Activated T-cell treated with anti-CD3 and anti-CD28 coated beads for 48 hours (primary cell): ENCODE results near the gene CDH16.
A peak's percentile ranks its signal among the peaks of the same experiment; 100 is the strongest.
"Not testable (repeated sequence)": the region's sequence is repeated elsewhere in the genome, so short reads cannot be mapped to it uniquely, and the experiment has no call there.

Source experiments
- DNase-seq: peaks from one replicate; pipeline ENCODE4 v3.0.0-alpha.2; 2020; ENCODE audit warnings: low read depth

The CDH16 gene

DNA sequence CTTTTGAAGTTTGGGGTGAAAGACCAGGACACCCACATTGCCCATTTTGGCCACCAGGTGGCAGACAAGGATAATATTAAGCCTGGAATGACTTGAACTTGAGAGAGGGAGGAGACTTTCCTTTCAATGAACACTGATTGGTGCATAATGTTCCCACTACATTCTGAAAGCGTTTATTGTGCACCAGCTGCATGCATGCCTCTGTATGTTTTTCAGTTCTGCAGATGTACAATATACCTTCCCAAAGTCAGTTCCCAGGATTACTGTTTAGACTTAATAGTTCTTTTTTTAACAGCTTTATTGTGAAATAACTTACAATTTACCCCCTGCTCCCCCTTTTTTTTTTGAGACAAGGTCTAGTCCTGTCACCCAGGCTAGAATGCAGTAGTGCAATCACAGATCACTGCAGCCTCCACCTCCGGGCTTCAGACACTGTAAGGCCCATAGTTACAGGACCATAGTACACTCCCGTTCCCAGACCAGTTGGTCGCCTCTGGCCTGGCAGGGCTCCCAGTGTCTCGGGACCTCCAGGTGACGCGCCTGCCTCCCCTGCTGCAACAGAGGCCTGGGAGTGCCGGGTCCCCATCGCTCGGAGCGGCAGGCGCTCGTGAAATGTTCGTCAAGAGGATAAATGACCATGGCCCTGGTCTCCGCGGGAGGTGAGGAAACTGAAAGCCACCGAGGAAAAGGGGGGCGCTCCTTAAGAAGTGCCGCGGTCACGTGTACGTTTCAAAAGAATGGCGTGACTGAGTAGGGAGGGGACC lies 28.8 kb upstream of the CDH16 start:
- DNase-seq = peak; percentile 78

DNA sequence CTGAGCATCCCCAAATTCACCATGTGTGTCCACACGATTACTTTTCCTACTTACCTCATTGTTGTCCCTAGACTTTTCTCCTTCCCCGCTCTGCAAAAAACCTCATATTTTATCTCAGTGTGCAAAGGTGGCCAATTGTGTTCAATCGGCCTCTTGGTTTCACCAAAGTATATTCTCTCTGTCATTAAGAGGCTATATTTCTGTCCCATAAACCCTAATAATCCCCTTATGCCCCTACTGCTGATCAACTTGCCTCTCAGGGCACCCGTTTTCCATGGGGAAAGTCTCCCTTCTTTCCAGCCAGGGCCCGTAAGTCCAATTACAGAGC lies 28.3 kb upstream of the CDH16 start:
- no peak for DNase-seq

DNA sequence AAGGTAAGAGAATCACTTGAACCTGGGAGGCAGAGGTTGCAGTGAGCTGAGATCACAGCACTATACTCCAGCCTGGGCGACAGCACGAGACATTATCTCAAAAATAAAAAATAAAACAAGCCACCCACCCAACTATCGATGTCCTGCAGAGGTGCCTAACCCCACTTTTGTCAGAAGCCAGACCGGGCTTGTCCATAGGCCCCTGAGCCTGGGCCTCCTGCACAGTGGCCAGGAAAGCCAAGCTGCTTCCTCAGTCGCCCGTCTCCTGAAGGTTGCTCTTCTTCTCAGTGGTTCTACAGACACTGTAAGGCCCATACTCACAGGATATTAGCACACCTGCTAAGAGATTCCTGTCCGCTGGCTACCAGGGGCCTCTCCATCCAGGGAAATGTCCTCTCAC lies 27.9 kb upstream of the CDH16 start:
- DNase-seq = no peak

- DNase-seq = no peak
Measured at GRCh38 chr16:66945939-66946338, 27.3 kb upstream of the CDH16 start.

- not testable (repeated sequence) for DNase-seq
Measured at GRCh38 chr16:66944971-66945370, 26.3 kb upstream of the CDH16 start.

GRCh38 chr16:66944054-66944441 lies 25.4 kb upstream of the CDH16 start:
- DNase-seq = no peak

DNA sequence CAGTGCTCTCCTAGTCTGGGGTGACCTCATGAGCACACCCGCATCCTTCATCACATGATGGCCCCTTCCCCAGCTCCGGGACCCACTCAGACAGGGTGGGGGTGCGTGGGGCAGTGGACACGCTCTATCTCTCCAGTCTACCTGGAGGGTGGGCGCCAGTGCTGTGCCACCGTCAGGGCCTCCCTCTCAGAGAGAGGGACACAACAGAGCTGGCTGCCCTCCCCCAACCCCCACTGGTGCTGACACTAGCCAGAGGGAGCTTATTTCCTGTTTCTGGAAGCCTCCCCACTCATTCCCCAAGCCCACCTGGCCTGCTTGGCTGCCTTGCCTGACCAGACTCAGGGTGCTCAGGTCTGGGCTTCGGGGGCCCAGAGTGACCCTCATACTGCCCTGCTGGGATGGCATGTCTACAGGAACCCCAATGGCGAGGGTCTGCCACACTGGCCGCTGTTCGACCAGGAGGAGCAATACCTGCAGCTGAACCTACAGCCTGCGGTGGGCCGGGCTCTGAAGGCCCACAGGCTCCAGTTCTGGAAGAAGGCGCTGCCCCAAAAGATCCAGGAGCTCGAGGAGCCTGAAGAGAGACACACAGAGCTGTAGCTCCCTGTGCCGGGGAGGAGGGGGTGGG lies 24.9 kb upstream of the CDH16 start:
- no peak for DNase-seq

GRCh38 chr16:66942981-66943380 lies 24.3 kb upstream of the CDH16 start:
- DNase-seq = no peak

- no peak for DNase-seq
Measured at GRCh38 chr16:66940236-66940635, 21.6 kb upstream of the CDH16 start.

DNA sequence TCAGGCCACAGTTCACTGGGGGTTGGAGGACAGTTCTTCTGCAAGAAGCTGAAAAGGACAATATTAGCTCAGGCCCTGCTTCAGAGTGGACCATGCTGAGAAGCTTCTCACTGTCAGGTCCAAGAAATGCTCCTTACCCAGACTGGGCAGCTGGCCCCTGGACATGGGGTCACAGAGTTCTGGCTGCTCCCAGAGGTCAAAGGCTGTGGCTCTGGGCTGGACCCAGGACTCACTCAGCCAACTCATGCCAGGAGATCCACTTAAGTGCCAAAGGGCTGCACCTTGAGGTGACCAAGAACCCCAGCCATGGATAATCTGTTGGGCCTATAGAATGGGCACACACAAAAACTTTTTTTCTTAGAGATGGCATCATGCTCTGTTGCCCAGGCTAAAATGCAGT lies 20.7 kb upstream of the CDH16 start:
- no peak for DNase-seq

DNA sequence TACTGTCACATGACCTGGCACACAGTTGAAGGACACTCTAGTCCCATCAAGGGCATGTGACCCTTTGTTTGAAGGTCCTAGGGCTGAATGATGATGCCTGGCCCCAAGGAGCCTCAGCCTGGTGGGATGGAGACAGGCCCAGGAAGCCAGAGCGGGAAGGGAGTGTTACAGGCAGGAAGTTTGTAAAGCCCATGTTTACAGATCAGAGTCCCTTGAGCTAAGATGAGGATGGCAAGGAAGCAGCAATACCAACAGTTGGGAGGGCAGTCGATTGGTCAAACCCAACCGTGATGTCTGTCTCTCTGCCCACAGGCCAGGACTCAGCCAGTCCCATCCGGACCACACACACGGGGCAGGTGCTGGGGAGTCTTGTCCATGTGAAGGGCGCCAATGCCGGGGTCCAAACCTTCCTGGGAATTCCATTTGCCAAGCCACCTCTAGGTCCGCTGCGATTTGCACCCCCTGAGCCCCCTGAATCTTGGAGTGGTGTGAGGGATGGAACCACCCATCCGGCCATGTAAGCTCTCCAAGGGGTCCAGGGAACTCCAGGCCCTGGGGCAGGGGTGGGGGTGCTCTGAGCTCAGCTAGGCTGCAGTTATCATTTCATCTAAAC lies 19.1 kb upstream of the CDH16 start:
- no peak for DNase-seq

DNA sequence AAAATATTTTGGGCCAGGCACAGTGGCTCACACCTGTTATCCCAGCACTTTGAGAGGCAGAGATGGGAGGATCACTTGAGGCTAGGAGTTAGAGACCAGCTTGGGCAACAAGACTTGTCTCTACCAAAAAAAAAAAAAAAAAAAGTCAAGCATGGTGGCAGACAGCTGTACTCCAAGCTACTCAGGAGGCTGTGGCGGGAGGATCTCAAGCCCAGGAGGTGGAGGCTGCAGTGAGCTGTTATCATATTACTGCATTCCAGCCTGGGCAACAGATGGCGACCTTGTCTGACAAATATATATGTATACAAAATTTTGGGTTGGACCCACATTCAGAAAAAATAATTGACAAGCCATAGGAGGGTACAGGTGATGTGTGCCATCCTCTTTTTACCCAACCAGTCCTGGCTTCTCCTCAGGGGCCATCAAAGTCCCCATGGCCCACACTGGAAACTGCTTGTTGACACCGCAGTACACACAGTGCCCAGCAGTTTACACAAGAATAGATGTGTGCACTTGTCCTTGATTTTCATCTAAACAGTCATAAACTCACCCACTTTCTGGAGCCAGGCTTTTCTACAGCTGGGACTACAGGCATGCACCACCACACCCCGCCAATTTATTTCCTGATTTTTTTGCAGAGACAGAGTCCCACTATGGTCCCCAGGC lies 18.3 kb upstream of the CDH16 start:
- DNase-seq = no peak

DNA sequence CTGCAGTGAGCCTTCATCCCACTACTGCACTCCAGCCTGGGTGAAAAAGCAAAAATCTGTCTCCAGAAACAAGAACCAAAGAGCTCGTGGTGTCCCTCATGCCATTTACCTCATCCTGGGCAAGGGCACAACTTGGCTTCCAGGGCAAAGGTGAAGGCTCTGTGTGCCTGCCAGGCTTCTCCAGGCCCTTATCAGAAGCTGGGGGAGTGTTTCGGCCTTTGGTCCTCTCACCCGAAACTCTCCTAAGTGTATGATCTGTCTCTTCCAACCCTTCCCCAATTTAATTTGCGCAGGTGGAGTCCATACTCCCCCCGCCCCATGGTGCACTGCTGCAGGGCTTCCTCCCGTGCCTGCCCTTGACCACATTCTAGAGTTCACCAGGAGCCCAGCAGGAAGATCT lies 17.8 kb upstream of the CDH16 start:
- no peak for DNase-seq

DNA sequence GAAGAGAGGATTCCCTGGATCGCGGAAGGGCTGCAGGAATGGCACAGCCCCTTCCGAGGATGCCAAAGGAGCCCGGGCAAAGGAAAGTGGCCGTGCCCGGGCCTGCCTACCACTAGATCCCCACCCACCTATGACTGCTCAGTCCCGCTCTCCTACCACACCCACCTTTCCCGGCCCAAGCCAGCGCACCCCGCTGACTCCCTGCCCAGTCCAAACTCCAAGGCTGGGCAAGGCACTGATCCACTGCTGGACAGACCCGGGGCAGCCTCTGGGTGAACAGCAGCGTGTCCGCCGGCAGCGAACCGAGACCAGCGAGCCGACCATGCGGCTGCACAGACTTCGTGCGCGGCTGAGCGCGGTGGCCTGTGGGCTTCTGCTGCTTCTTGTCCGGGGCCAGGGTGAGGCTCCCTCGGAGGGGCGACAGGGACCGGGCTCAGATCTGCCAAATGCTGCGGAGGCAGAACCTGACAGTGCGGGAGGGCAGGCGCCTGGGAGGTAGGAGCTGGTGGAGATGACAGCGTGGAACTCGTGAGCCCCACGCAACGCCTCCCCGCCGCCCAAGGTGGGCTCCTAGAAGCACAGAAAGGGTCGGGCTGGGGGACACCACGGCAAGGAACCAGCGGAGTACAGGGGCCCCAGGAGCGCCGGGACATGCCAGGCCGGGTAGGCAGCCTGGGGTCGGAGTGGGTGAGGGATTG lies 16.8 kb upstream of the CDH16 start, which contains the start of gene CES2:
TSS of gene CES2 (plus strand) at position 203 of the 698 bp plus-strand sequence. CDS start at position 323, 120 bp downstream.
- DNase-seq = no peak

DNA sequence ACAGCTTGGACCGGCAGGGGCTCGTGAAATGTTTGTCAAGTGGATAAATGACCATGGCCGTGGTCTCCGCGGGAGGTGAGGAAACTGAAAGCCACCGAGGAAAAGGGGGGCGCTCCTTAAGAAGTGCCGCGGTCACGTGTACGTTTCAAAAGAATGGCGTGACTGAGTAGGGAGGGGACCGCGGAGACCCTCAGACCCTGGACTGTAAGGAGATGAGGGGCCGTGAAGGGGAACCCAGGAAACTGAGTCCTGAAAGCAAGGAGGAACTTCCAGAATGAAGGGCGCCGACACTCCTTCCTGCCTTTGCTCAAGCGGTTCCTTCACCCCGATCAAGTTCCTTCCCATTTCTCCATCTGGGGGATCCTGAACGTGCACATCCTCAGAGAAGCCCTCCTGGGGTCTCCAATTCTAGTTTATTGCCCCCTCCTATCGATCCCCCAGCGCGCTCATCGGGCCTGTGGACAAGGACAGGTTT lies 16.2 kb upstream of the CDH16 start:
- DNase-seq = not testable (repeated sequence)

GRCh38 chr16:66934138-66934838 lies 15.6 kb upstream of the CDH16 start, which contains the start of gene CIAO2B:
Gene CIAO2B (minus strand): TSS chr16:66934402. CDS start chr16:66934364, 38 bp downstream.
- peak; percentile 90 for DNase-seq

DNA sequence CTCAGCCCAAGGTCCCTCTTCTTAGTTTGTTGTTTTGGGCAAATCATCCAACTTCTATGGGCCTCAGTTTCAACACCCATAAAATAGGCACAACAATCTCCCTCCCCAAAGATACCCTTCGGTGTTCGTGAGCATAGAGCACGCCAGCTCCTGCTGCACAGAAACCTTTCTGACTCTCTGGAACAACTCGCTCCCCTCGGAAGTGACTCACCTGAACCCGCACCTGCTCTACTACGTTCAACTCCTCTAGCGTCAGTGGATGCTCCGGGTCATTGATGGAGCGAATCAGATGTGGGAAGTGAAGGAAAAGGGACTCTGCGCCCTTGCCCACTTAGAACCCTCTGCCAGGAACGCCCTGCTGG lies 15.1 kb upstream of the CDH16 start:
- DNase-seq = no peak

DNA sequence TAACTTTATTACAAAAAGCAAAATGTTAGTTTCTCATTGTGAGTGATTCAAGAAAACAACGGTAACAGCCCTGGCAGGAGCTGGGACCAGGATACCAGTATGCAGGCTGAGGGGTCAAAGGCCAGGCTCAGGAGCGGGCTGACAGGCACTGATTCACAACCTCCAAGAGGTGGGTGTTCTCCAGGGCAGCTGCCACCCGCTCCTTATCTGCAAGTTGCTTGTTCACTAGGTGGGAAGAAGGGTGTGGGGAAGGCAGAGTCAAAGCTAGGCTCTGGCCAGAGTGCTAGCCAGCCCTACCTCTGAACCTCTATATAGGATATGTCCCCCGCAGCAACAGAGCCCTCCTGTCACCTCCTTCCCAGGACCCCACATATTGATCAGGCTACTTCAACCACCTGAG lies 13.4 kb upstream of the CDH16 start:
- no peak for DNase-seq

DNA sequence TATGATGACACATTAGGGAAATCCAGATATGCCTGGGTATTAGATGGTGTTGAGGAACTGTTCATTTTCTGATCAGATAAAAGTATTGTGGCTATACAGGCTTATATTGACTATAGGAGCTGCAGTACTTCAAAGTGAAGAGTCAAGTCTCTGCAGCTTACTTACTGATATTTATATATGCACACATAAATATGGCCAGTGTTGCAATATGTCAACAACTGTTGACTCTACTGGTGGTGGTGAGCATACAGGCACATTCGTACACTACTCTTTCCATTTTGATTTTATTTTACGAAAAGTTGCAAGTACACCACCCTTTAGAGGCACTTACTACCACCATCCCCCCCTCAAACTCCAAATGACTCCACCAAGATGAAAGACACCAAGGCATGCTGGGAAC lies 13.0 kb upstream of the CDH16 start:
- no peak for DNase-seq

GRCh38 chr16:66930189-66930588 lies 11.5 kb upstream of the CDH16 start:
- no peak for DNase-seq

- peak; percentile 47 for DNase-seq
Measured at GRCh38 chr16:66928702-66929388, 10.2 kb upstream of the CDH16 start.
